Activated T-cell treated with anti-CD3 and anti-CD28 coated beads, Interleukin-2, amount 50 U/mL, for 72 hours (primary cell): ENCODE data around the gene NINJ1. TPM values are rescaled to one million over a fixed set of nuclear protein-coding genes. Genes with fewer than 3 reads are reported as not detected.
"Not testable (repeated sequence)": the region's sequence is repeated elsewhere in the genome, so short reads cannot be mapped to it uniquely, and the experiment has no call there.

ENCODE experiments used
- ATAC-seq, 2 donors: fragments of 150-1000 bp; cut with Tn5 transposase; replicated peaks in 1 of 2; 2 replicates each; pipeline ENCODE4 v1.10.0; 2021; ENCODE audit warnings: moderate library complexity in 2 of 2, mild to moderate bottlenecking in 1 of 2
- DNase-seq, 2 donors: peaks; one replicate each; pipeline ENCODE4 v3.0.0; 2021 to 2022; ENCODE audit warnings: mixed read lengths in 1 of 2
- H3K27ac Mint-ChIP-seq: one replicate; pipeline ENCODE4 v1.8.0; 2022; ENCODE audit warnings: mild to moderate bottlenecking, moderate library complexity, mixed read lengths
- H3K27me3 Mint-ChIP-seq: one replicate; pipeline ENCODE4 v1.8.0; 2022; ENCODE audit warnings: low read depth, mixed read lengths
- H3K36me3 Mint-ChIP-seq, 2 donors: one replicate each; pipeline ENCODE4 v1.8.0; 2022; ENCODE audit warnings: mixed read lengths in 2 of 2, mild to moderate bottlenecking in 1 of 2; ENCODE audit not compliant: insufficient read depth in 2 of 2
- H3K4me1 Mint-ChIP-seq: one replicate; pipeline ENCODE4 v1.8.0; 2022; ENCODE audit warnings: low read depth, mixed read lengths
- H3K4me3 Mint-ChIP-seq, 2 donors: one replicate each; pipeline ENCODE4 v1.8.0; 2022; ENCODE audit warnings: mild to moderate bottlenecking in 2 of 2, mixed read lengths in 2 of 2, moderate library complexity in 2 of 2
- H3K9me3 Mint-ChIP-seq, 2 donors: one replicate each; pipeline ENCODE4 v1.8.0; 2022; ENCODE audit warnings: mixed read lengths in 2 of 2
- total RNA-seq, 2 donors: library from RNA; stranded (reverse); gene quantifications; one replicate each; pipeline ENCODE4 v1.2.3, GENCODE V29; 2022

Gene NINJ1
- total RNA-seq, 2 donors from 2014 or later = 121 to 124 TPM

DNA sequence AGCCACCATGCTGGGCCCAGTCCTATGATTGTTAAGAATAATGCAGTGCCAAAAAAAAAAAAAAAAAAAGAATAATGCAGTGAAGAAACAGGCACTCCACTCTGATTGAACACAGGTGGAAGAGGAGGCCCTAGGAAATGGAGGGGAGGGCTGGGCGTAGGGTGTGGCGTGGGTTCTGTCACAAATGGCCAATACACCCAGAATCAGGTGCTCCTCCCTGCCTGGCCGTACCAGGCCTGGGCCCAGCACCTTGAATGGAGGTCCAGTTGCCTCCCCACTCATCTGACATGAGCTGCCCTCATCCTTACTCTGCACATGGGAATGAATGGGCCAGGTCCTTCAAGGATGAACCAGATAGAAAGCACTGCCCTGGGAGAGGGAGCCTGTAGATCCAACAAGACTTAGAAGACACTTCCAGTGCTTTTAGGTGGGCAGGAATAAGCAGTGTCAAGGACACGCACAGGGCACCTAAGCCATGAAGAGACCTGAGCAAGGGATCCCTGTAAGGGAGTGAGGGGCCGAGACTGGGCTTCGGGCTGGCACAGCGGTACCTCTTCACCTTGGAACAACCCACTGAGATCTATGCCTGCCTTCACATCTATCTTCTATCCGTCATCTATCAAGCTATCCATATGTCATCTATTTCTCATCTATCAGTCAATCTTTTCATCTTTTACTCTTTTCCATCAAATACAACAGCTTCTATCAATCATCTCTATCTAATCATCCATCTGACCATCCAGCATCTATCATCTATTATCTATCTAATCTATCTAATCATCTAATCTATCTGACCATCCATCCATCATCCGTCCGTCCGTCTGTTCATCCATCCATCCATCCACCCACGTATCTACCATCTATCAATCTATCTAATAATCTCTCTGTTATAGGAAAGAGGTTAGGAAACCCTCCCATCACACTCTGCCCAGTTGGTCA lies 15.9 kb downstream of the NINJ1 start:
- Mint-ChIP-seq H3K27me3 (no peaks in the 10 kb centered on the region), H3K27ac (peak overlapping the region; percentile 44), H3K4me1 (peaks cover 25% of the 10 kb centered on the region), H3K4me3 (no peak overlapping the region), H3K9me3 (no peaks in the 10 kb centered on the region), H3K36me3 (peaks cover 0 to 2% of the 10 kb centered on the region in 2 donors)
- DNase-seq (no peak), ATAC-seq (no peak)

DNA sequence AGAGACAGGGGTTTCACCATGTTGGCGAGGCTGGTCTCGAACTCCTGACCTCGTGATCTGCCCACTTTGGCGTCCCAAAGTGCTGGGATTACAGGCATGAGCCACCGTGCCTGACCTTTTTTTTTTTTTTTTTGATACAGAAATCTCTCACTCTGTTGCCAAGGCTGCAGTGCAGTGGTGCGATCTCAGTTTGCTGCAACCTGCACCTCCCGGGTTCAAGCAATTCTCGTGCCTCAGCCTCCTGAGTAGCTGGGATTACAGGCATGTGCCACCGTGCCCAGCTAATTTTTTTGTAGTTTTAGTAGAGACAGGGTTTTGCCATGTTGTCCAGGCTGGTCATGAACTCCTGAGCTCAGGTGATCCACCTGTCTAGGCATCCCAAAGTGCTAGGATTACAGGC lies 16.5 kb downstream of the NINJ1 start:
- H3K36me3 Mint-ChIP-seq, H3K27me3 Mint-ChIP-seq, H3K4me3 Mint-ChIP-seq, H3K9me3 Mint-ChIP-seq, DNase-seq, ATAC-seq: not testable (repeated sequence)
- peak overlapping the region; percentile 35 for H3K27ac Mint-ChIP-seq
- H3K4me1 Mint-ChIP-seq = peaks cover 25% of the 10 kb centered on the region

DNA sequence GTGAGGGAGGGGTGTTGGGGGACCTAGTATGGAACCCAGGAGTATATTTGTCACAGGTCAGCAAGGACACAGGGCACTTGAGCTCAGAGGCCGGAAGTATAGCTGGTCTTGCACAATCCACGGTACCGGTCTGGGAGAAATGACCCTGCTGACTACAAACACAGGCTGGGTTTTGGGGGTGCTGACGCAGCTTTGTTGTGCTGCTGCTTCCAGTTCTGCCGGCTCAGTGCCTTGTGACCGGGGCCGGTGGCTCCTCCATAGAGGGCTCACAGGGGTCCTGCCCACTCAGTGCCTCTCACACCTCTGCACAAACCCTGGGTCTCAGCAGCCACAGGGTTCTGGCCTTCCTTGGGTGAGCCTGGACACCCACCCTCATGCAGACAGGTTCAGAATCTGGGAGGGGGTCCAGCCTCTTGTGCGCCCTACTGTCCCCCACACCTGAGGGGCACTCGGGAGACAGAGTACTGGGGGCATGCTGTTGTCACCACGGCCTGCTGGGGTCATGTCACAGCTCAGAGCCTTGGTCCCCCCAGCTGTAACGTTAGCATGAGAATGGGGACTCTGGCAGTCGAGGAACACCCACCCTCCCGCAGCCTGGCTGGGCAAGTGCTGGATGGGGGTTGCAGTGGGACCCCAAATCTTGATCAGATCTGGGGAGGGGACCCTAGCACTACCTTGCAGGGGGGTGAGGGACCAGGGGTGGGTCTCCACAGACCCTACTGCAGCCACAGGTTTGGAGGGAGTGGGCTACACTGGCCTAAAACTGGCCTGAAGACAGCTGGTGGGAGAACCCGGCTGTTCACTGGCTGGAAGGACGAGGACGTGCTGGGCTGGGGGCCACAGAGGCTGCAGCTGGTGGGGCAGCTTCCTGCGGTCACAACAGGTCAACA lies 17.7 kb downstream of the NINJ1 start:
- ATAC-seq (no peak), DNase-seq (peak in 1 of 2 donors; percentile 0)
- H3K4me1 Mint-ChIP-seq = peaks cover 34% of the 10 kb centered on the region
- H3K4me3 Mint-ChIP-seq = no peak overlapping the region
- H3K36me3 Mint-ChIP-seq = no peaks in the 10 kb centered on the region
- H3K27me3 Mint-ChIP-seq = no peaks in the 10 kb centered on the region
- no peak overlapping the region for H3K27ac Mint-ChIP-seq
- no peaks in the 10 kb centered on the region for H3K9me3 Mint-ChIP-seq

DNA sequence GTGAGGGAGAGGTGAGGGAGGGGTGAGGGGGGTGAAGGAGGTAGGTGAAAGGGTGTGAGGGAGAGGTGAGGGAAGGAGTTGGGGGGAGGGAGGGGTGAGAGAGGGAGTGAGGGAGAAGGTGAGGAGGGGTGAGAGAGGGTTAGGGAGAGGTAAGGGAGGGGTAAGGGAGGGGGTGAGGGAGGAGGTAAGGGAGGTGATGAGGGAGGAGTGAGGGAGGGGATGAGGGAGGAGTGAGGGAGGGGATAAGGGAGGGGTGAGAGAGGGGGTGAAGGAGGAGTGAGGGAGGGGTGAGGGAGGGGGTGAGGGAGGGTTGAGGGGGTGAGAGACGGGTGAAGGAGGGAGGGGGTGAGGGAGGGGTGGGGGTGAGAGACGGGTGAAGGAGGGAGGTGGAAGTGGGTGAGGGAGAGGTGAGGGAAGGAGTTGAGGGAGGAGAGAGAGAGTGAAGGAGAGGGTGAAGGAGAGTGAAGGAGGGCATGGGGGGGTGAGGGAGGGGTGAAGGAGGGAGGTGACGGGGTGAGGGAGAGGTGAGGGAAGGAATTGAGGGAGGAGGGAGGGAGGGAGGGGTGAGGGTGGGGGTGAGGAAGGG lies 18.5 kb downstream of the NINJ1 start:
- peaks cover 37% of the 10 kb centered on the region for H3K4me1 Mint-ChIP-seq
- DNase-seq (no peak), ATAC-seq (no peak)
- H3K27ac Mint-ChIP-seq = no peak overlapping the region
- no peak overlapping the region for H3K4me3 Mint-ChIP-seq
- H3K27me3 Mint-ChIP-seq = no peaks in the 10 kb centered on the region
- H3K9me3 Mint-ChIP-seq = no peaks in the 10 kb centered on the region
- peaks cover 4 to 7% of the 10 kb centered on the region in 2 donors for H3K36me3 Mint-ChIP-seq

DNA sequence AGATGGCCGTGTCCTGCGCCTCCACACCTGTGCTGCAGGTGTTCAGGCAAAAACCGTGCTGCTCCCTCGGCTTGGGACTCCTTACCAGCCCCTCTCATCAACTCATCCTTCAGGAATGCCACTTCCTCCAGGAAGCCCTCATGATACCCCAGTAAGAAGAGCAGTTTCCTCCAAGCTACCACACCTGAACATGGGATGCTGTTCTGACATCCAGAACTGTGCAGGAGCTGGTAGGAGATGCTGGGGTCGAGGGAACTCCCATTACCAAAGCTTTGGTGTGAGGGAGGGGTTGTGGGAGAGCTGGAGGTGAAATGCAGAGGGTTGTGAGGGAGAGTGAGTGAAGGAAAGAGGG lies 19.1 kb downstream of the NINJ1 start:
- ATAC-seq = no peak

DNA sequence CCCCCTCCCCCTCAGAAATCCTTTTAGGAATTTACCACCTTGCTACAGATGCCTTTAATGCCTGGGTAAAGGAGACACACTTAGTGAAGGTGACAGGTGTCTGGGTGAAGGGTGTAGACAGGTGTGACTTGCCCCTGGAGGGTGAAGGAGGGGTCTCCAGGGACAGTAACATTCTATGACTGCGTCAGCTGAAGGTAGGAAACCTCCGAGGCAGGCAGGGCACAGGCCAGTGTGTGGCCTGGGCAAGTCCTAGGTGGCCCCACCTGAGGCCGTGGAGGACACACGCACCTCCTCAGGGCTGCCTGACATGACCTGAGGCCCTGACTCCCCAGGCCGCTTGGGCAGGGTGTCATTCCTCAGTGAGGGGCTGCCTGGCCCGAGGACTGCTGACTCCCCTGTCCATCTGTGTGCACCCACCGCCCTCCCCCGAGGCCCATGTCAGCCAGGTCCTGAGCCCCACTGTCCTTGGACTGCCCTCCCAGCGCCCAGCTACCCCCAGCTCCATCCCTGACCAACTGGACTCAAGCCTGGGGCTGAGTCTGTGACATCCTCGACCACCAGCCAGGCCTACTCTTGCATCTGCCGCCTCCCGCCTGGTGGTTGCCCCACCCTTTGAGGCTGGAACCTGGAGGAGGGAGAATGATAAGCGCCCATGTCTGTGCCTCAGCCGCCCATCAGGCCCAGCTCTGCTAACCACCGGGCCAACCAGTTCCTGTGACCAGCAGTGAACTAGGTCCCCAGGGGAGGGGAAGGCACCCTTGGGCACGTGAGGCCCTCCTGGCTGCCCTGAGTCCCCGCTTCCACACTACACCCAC lies 19.7 kb downstream of the NINJ1 start:
- no peak overlapping the region for H3K4me3 Mint-ChIP-seq
- H3K27me3 Mint-ChIP-seq = no peaks in the 10 kb centered on the region
- ATAC-seq (no peak), DNase-seq (no peak)
- H3K9me3 Mint-ChIP-seq = no peaks in the 10 kb centered on the region
- H3K36me3 Mint-ChIP-seq = peaks cover 4 to 7% of the 10 kb centered on the region in 2 donors
- peaks cover 27% of the 10 kb centered on the region for H3K4me1 Mint-ChIP-seq
- H3K27ac Mint-ChIP-seq = peak overlapping the region; percentile 35

More for the DNA sequence above, 19.1 kb downstream of the NINJ1 start:
- Mint-ChIP-seq H3K27ac (peak overlapping the region; percentile 35), H3K4me1 (peaks cover 31% of the 10 kb centered on the region), H3K9me3 (no peaks in the 10 kb centered on the region), H3K4me3 (no peak overlapping the region), H3K36me3 (peaks cover 4 to 7% of the 10 kb centered on the region in 2 donors), H3K27me3 (no peaks in the 10 kb centered on the region)
- DNase-seq = no peak

DNA sequence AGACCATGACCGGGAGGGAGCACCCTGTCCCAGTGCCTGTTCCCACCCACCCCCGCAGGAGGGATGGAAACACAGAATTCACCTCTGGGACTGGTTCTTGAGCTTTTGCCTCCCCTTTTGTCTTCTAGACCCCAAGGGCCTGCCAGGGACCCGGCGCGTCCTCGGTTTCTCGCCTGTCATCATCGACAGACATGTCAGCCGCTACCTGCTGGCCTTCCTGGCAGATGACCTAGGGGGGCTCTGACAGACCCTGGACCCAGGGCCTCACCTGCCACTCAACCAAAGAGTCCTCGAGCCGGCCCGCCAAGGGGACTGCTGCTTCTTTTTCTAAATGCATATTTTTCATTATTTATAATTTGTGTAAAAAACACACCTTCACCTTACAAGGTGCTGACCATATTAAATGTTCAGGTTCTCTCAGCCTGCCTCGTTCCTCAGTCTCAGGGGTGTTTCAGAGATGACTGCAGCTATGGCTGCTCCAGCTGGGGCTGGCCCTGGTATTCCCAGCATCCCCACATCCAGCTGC lies 21.1 kb downstream of the NINJ1 start:
- DNase-seq (no peak), ATAC-seq (no peak)
- peaks cover 41% of the 10 kb centered on the region for H3K4me1 Mint-ChIP-seq
- no peaks in the 10 kb centered on the region for H3K27me3 Mint-ChIP-seq
- no peak overlapping the region for H3K27ac Mint-ChIP-seq
- H3K36me3 Mint-ChIP-seq = peaks cover 7 to 12% of the 10 kb centered on the region in 2 donors
- no peak overlapping the region for H3K4me3 Mint-ChIP-seq
- H3K9me3 Mint-ChIP-seq = no peaks in the 10 kb centered on the region

DNA sequence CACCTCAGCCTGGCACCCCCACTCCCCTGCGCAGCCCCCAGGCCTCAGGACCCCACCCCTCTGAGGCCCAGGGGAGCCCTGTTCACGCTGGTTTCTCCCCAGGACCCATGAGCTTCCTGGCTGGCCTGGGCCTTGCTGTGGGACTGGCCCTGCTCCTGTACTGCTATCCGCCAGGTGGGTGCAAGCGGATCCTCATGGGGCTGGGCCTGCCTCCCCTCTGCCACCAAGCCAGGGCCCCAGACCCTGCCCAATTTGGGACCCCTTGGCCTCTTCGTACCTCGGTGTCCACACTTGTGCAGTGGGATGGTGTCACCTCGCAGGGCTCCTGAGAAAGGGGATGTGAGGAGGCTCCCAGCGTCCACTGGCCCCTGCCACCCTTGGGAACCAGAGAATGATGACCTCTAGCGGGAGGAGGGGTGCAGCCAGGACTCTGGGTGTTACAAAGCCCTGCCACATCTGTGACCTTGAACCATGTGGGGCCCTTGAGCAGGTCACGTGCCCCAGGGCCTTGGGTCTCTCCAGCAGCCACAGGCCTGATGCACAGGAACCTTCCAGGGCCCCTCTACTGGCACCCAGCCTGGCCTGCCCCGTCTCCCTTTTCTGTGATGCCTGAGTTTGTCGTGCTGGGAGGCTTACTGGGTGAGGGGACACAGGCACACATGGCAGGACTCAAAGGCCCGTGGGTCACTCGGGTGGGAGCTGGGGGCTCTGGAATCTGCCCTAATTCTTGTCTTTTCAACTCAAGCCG lies 21.8 kb downstream of the NINJ1 start:
- no peak overlapping the region for H3K27ac Mint-ChIP-seq
- H3K36me3 Mint-ChIP-seq = peaks cover 7 to 12% of the 10 kb centered on the region in 2 donors
- H3K9me3 Mint-ChIP-seq = no peaks in the 10 kb centered on the region
- peaks cover 48% of the 10 kb centered on the region for H3K4me1 Mint-ChIP-seq
- H3K27me3 Mint-ChIP-seq = no peaks in the 10 kb centered on the region
- ATAC-seq = no peak
- no peak for DNase-seq
- H3K4me3 Mint-ChIP-seq = no peak overlapping the region

DNA sequence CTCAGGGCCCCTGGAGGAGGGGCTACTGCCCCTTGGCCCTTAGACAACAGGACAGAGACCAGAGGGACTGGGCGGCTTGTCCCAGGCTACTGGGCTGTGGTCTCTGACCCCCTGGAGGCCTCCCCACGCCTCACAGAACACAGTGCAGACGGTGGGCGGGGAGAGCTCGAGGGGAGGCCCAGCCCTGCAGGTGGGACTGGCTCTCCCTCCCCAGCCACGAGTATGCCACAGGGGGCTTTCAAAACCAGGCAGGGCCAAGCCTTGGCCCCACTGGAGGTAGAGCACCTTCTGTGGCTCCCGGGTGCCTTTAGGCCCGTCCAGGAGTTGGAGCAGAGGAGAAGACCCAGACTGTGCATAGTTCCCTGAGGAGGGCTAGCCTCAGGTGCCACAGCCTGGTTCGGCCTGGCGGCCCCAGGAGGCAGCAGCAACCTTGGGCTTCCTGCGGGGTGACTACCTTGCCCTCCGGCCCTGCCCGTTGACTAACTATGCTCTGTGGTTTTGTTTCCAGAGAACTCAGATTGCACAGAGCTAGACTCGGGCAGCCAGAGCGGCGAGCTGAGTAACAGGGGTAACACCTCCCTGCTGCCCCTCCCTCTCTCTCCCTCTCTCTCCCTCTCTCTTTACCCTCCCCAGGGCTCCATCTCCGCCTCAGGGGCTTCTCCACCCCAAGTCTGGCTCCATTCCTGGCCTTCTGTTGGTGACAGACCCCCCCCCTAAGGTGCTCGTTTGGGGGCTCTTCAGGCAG lies 22.5 kb downstream of the NINJ1 start:
- Mint-ChIP-seq H3K4me1 (peaks cover 55% of the 10 kb centered on the region), H3K9me3 (no peaks in the 10 kb centered on the region), H3K4me3 (no peak overlapping the region), H3K27ac (no peak overlapping the region), H3K36me3 (peaks cover 7 to 12% of the 10 kb centered on the region in 2 donors), H3K27me3 (no peaks in the 10 kb centered on the region)
- DNase-seq = peak; percentile 64 to 66
- ATAC-seq = peak; percentile 72 to 74

DNA sequence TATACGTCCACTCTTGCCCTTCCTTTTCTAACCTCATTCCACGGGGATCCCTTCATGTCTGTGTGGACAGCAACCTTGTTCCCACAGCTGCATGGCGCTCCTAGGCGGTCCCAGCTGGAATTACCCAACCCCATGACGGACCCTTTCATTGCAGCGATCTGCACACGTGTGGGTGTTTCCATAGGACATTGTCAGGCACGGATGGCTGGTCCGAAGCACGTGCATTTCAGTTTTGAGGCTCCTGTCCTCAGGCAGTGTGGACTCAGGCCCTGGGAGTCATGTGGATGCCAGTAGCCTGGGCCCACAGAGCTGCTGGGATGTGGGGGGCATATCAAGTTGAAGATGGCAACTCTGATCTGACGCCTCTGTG lies 23.1 kb downstream of the NINJ1 start:
- H3K36me3 Mint-ChIP-seq = peaks cover 7 to 12% of the 10 kb centered on the region in 2 donors
- H3K27ac Mint-ChIP-seq = peak overlapping the region; percentile 5
- no peaks in the 10 kb centered on the region for H3K27me3 Mint-ChIP-seq
- DNase-seq (no peak), ATAC-seq (no peak)
- peaks cover 61% of the 10 kb centered on the region for H3K4me1 Mint-ChIP-seq
- H3K9me3 Mint-ChIP-seq = no peaks in the 10 kb centered on the region
- no peak overlapping the region for H3K4me3 Mint-ChIP-seq

DNA sequence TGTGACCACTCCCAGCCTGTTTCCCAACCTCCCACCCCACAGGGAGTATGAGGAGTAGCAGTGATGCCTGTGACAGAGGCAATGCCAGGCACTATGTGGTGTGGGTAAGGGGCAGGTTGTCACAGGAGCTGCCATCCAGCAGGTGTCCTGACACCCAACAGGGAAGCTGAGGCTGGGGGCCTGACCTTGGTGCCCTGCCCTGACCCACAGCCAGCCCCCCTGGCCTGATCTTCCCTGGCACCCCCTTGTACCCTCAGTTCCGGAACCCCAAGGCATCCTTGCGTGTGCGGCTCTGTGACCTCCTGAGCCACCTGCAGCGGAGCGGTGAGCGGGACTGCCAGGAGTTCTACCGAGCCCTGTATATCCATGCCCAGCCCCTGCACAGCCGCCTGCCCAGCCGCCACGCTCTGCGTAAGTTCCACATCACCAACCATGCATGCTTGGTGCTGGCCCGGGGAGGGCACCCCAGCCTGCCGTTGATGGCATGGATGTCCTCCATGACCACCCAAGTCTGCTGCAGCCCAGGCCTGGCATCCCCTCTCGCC lies 23.7 kb downstream of the NINJ1 start:
- Mint-ChIP-seq H3K27me3 (no peaks in the 10 kb centered on the region), H3K4me1 (peaks cover 67% of the 10 kb centered on the region), H3K36me3 (peaks cover 9 to 14% of the 10 kb centered on the region in 2 donors), H3K27ac (no peak overlapping the region), H3K9me3 (no peaks in the 10 kb centered on the region), H3K4me3 (no peak overlapping the region)
- ATAC-seq (no peak), DNase-seq (no peak)
